Thyroid gland (tissue), 4 donors: ENCODE results near the gene NLRP5.

Experiments used
- POLR2A ChIP-seq, 2 donors: fragments of 450-650 bp; IDR thresholded peaks; one replicate each; pipeline ENCODE4 v1.6.1; 2017; ENCODE audit warnings: antibody characterized with exemption in 2 of 2, mild to moderate bottlenecking in 2 of 2, moderate library complexity in 1 of 2
- TF ChIP-seq, protein P1 (sequence below), 6 experiments: fragments of 200-600 bp in 3 of 6; fragments of 450-650 bp in 3 of 6; sonication (generic) in 3 of 6; IDR thresholded peaks; one replicate each; pipeline ENCODE4 v1.5.1; 2016 to 2019; ENCODE audit warnings: antibody characterized with exemption in 6 of 6, mild to moderate bottlenecking in 2 of 6, inconsistent platforms in 1 of 6, moderate library complexity in 1 of 6

DNA sequence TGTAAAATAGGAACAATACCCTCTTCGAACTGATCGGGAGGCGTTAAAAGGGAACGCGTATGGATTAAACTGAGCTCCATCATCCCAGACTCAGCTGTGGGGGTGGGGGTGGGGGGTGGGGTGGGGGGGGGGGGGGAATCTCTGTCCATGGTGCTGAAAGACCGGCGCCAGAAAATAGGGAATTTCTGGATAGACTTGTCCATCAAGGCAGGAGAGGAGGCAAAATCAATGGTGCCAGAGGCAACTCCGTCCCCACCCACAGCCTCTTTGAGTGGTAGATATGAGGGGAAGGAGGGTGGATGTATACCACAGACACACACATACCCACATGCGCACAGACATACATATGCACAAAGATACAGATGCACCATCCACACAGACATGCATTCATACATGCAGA lies 97.1 kb downstream of the NLRP5 start:
- TF ChIP-seq, protein P1, sequence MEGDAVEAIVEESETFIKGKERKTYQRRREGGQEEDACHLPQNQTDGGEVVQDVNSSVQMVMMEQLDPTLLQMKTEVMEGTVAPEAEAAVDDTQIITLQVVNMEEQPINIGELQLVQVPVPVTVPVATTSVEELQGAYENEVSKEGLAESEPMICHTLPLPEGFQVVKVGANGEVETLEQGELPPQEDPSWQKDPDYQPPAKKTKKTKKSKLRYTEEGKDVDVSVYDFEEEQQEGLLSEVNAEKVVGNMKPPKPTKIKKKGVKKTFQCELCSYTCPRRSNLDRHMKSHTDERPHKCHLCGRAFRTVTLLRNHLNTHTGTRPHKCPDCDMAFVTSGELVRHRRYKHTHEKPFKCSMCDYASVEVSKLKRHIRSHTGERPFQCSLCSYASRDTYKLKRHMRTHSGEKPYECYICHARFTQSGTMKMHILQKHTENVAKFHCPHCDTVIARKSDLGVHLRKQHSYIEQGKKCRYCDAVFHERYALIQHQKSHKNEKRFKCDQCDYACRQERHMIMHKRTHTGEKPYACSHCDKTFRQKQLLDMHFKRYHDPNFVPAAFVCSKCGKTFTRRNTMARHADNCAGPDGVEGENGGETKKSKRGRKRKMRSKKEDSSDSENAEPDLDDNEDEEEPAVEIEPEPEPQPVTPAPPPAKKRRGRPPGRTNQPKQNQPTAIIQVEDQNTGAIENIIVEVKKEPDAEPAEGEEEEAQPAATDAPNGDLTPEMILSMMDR (IDR thresholded peaks at IDR 0.05): no peak
- no peak for TF ChIP-seq POLR2A (IDR thresholded peaks at IDR 0.05)
